Lower lobe of right lung (tissue), 2 donors: ENCODE measurements around the gene C2orf81. TPM values are rescaled to one million over a fixed set of nuclear protein-coding genes. Genes with fewer than 3 reads are reported as not detected.
"Not testable (repeated sequence)": the region's sequence is repeated elsewhere in the genome, so short reads cannot be mapped to it uniquely, and the experiment has no call there.

Experiments used
- ATAC-seq, 2 donors: fragments of 200-7000 bp; cut with Tn5 transposase; one replicate each; pipeline ENCODE4 v1.9.1; 2020 to 2022; ENCODE audit warnings: mild to moderate bottlenecking in 2 of 2, moderate library complexity in 2 of 2
- DNase-seq: peaks from one replicate; pipeline ENCODE4 v3.0.0-alpha.2; 2020
- H3K27ac ChIP-seq: fragments of 200-600 bp; one replicate; pipeline ENCODE4 v1.8.0; 2022
- H3K27me3 ChIP-seq: fragments of 200-600 bp; one replicate; pipeline ENCODE4 v1.8.0; 2022; ENCODE audit warnings: low read depth
- H3K36me3 ChIP-seq: fragments of 200-600 bp; one replicate; pipeline ENCODE4 v1.8.0; 2022; ENCODE audit warnings: mild to moderate bottlenecking
- H3K4me1 ChIP-seq: fragments of 200-600 bp; one replicate; pipeline ENCODE4 v1.8.0; 2022
- H3K4me3 ChIP-seq: fragments of 200-600 bp; one replicate; pipeline ENCODE4 v1.8.0; 2022; ENCODE audit warnings: mild to moderate bottlenecking
- H3K9me3 ChIP-seq: fragments of 200-600 bp; one replicate; pipeline ENCODE4 v1.8.0; 2022
- intact Hi-C: fragments of 100-400 bp; cut with DNase I; formaldehyde crosslinking; loops from one replicate; pipeline ENCODE4 v1.11.0; 2022
- total RNA-seq: library from RNA; stranded (reverse); fragmentation: NEBNext Ultra II Directional; extraction: Animal tissue kit (Norgen Biotek cat#: 25700); gene quantifications from one replicate; pipeline ENCODE4 v1.2.1, GENCODE V29; 2021
- TF ChIP-seq, protein P1 (sequence below): fragments of 200-600 bp; IDR thresholded peaks from one replicate; pipeline ENCODE4 v1.8.0; 2022; ENCODE audit warnings: antibody characterized with exemption, mild to moderate bottlenecking
- donor health status: DM: no; HTN: yes; CAD: no; lungs with severe emphysema.

The C2orf81 gene
- total RNA-seq, 1 donor from 2014 or later: 10.0 TPM

DNA sequence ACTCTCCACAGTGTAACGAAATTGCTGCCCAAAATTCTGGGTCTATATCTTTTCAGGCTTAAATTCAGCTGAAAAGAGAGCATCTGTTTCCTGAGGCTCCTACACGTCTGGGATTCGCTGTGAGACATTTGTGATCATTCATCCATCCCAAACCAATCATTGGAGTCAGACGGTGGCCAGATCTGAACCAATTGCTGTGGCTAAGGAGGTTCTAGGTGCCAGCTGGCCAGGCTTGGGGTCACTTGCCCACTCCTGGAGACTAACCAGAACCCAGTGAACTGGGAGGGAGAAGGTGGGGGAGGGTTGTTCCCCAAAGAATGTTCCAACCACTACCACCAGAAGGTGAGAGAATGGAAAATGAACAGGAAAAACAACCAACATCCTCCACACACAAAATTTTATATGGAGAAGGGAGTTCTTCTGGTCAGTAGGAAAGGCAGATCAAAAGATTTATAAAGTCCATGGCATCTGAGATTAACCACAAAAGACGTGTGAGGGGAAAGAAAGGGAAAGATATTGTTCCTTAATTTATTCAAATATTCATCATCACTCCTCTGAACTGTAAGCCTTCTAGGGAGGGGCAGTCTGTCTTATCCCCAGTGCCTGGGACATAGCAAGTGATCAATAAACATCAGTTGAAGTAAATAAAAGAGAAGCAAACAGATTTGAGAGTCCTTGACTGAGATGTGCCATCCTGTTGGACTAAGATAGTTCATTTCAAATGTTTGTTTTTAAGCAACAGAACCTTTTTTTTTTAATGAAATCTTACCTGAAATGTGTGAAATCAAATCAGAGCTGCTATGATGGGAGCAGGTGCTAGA, 23.3 kb upstream of the C2orf81 start:
- Histone ChIP-seq H3K27me3 (peaks cover 17% of the 10 kb centered on the region), H3K9me3 (no peaks in the 10 kb centered on the region), H3K4me1 (peaks cover 32% of the 10 kb centered on the region), H3K36me3 (no peaks in the 10 kb centered on the region), H3K4me3 (no peak overlapping the region), H3K27ac (no peak overlapping the region)
- intact Hi-C loops: no loop called here
- TF ChIP-seq, protein P1, sequence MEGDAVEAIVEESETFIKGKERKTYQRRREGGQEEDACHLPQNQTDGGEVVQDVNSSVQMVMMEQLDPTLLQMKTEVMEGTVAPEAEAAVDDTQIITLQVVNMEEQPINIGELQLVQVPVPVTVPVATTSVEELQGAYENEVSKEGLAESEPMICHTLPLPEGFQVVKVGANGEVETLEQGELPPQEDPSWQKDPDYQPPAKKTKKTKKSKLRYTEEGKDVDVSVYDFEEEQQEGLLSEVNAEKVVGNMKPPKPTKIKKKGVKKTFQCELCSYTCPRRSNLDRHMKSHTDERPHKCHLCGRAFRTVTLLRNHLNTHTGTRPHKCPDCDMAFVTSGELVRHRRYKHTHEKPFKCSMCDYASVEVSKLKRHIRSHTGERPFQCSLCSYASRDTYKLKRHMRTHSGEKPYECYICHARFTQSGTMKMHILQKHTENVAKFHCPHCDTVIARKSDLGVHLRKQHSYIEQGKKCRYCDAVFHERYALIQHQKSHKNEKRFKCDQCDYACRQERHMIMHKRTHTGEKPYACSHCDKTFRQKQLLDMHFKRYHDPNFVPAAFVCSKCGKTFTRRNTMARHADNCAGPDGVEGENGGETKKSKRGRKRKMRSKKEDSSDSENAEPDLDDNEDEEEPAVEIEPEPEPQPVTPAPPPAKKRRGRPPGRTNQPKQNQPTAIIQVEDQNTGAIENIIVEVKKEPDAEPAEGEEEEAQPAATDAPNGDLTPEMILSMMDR: no peak
- ATAC-seq: no peak
- DNase-seq: no peak

DNA sequence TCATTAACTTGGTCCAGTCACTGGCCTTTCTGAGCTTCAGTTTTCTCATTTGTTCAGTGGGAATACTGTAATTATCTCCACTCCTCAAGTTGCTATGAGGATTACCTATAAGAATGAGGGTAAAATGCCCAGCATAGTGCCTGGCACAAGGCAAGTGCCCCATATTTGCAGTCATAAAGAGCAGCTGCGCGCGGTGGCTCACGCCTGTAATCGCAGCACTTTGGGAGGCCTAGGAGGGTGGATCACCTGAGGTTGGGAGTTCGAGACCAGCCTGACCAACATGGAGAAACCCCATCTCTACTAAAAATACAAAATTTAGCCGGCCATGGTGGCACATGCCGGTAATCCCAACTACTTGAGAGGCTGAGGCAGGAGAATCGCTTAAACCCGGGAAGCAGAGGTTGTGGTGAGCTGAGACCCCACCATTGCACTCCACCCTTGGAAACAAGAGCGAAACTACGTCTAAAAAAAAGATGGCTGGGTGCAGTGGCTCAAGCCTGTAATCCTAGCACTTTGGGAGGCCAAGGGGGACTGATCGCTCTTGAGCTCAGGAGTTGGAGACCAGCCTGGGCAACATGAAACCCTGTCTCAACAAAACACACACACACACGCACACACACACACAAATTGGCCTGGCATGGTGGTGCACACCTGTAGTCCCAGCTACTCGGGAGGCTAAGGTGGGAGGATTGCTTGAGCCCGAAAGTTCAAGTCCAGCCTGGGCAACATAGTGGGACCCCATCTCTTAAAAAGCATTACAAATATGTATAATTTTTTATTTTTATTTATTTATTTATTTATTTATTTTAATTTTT, 21.3 kb upstream of the C2orf81 start:
- not testable (repeated sequence) for ATAC-seq

DNA sequence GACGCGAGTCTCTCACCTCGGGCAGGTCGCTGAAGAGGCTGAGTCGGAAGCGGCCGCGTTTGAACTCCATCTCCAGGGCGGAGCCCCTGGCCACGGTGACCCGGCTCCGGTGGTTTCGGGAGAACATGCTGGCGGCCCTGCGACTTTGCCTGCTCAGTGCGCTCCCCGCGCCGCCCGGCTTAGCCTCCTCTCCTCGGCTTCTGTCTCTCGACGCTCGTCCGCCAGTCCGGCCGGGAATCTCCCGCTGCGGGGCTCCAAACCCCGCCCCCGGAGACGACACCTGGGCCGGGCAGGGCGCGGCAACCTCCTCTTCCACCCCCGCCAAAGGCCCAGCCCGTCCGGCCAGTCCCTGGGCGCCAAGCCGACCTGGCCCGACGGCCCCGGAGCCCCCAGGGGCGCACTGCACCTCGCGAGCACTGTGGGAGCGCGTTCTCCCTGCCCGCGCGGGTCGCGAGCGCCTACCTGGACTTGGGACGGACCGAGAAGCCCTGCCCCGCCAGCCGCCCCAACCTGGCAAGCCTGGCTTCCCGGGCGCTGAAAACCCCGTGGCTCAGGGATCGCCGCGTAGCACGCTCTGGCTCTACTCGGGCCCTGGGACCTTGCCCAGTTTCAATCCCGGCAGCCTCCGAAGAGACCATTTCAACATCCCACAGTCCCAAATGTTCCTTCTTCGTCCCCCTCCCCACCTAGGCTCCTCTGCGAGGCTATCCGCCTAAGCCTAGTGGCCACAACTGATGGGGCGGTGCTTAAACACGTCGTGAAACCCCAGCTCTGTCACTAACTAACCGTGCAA, 20.5 kb upstream of the C2orf81 start, which contains the start of gene RTKN:
Gene RTKN, minus strand, starts transcription at position 248 of the 793 bp plus-strand sequence. Its CDS starts 121 bp downstream, at position 127.
- H3K27ac ChIP-seq: peak within 1 kb of the TSS; percentile 91
- peaks cover 54% of the 10 kb centered on the region for H3K4me1 ChIP-seq
- no peaks in the 10 kb centered on the region for H3K36me3 ChIP-seq
- ATAC-seq (peak; percentile 85 to 87), DNase-seq (peak; percentile 79)
- H3K27me3 ChIP-seq: peaks cover 17% of the 10 kb centered on the region
- H3K4me3 ChIP-seq: peak within 1 kb of the TSS; percentile 64
- TF ChIP-seq, protein P1: no peak
- intact Hi-C loops: no loop called here
- no peaks in the 10 kb centered on the region for H3K9me3 ChIP-seq

More for the DNA sequence above, 21.3 kb upstream of the C2orf81 start:
- peak overlapping the region; percentile 64 for H3K4me3 ChIP-seq
- DNase-seq, intact Hi-C loops, H3K36me3 ChIP-seq, H3K9me3 ChIP-seq: not testable (repeated sequence)
- H3K4me1 ChIP-seq: peaks cover 50% of the 10 kb centered on the region
- H3K27ac ChIP-seq: peak overlapping the region; percentile 91
- H3K27me3 ChIP-seq: peaks cover 17% of the 10 kb centered on the region

DNA sequence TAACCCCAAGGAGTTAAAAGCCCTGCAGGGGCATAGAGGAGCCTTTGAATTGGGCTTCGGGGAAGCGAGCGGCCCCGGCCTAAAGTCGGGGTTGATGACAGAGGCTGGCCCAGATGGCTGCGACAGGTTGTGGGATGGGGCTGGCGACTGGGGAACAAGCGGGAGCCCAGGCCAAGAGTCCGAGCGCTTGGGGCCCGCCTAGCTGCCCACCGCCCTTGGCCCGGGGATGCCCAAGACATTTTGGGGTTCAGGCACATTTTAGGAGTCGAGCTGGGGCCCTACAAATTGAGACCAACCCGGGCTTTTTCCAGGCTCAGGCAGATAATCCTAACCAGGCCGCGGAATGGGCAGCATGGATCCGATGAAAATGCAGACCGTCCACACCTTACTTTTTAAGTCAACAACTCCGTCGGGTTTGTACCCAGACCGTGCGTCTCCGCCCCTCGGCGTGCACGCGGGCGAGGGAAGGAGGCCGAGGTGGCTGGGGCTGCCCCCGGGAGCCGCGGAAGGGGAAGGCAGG, 19.8 kb upstream of the C2orf81 start:
- ATAC-seq (peak; percentile 47 to 60), DNase-seq (no peak)
- TF ChIP-seq, protein P1: no peak
- Histone ChIP-seq H3K9me3 (no peaks in the 10 kb centered on the region), H3K4me3 (peak overlapping the region; percentile 64), H3K27ac (peak overlapping the region; percentile 91), H3K27me3 (peaks cover 17% of the 10 kb centered on the region), H3K4me1 (peaks cover 54% of the 10 kb centered on the region), H3K36me3 (no peaks in the 10 kb centered on the region)
- intact Hi-C loops: no loop called here

DNA sequence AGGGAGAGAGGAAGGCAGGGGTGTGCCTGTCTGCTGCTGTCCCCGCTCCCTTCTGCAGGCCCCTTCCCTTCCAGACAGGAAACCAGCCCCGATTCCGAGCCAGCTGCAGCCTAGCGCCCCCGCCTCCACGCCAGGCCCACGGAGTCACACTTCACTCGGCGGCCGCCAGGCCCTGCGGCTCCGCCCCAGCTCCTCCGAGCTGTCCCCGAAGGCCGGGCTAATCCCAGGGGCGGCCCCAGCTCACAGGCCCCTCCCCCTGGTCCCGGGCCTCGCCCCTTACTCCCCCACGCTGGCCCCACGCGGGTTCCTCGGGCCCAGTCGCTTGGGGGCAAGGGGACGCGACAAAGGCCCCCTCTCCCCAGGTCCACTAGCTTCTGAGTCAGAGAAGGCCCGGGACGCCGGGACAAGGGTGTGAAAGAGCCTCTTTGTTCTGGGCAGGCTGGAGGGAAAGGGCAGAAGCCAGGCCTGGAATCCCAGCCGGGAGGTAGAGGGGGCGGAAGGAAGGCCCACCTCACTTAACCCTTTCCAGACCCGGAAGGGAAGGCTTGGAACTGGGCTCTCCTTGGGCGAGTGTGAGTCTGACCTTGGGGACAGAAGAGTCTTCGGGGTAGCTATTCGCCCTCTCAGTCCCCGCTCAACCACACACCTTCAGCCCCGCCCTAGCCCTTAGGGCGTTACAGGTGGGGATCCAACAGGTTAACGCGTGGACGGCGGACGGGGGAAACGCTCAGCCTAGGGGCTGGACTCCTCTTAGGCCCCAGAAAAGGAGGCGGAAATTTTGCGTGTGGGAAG, 19.2 kb upstream of the C2orf81 start:
- peaks cover 54% of the 10 kb centered on the region for H3K4me1 ChIP-seq
- H3K27me3 ChIP-seq: peaks cover 17% of the 10 kb centered on the region
- peak overlapping the region; percentile 91 for H3K27ac ChIP-seq
- H3K4me3 ChIP-seq: peak overlapping the region; percentile 64
- ATAC-seq (peak; percentile 93 to 94), DNase-seq (peak; percentile 87)
- intact Hi-C loops: no loop called here
- TF ChIP-seq, protein P1: peak; percentile 28
- no peaks in the 10 kb centered on the region for H3K36me3 ChIP-seq
- no peaks in the 10 kb centered on the region for H3K9me3 ChIP-seq
